HG03354 (cell line): Measurements from ENCODE around the gene HCFC1.
A peak's percentile ranks its signal among the peaks of the same experiment; 100 is the strongest.

Experiments used
- ATAC-seq: cut with Tn5 transposase; IDR thresholded peaks from one replicate; pipeline ENCODE4 v1.9.1; 2021; ENCODE audit warnings: mild to moderate bottlenecking; ENCODE audit not compliant: unreplicated experiment, poor library complexity, severe bottlenecking

Gene HCFC1

GRCh38 chrX:153971450-153972367 lies at the start of gene HCFC1:
Gene HCFC1 (minus strand): TSS chrX:153971818. CDS start chrX:153970840, 978 bp downstream.
- peak; percentile 52 for ATAC-seq

- no peak for ATAC-seq
These were observed 49.6 kb upstream of the HCFC1 start for GRCh38 chrX:154021131-154021611.

GRCh38 chrX:154020536-154021115 lies 49.0 kb upstream of the HCFC1 start:
- peak; percentile 3 for ATAC-seq

- peak; percentile 66 for ATAC-seq
These were observed 48.3 kb upstream of the HCFC1 start, which contains the start of gene IRAK1 for GRCh38 chrX:154019633-154020528. Gene IRAK1 (minus strand): TSS chrX:154019902. CDS start chrX:154019812, 90 bp downstream.

GRCh38 chrX:154019061-154019621 lies 47.5 kb upstream of the HCFC1 start:
- ATAC-seq, result peak; percentile 30

GRCh38 chrX:154018518-154019060 lies 47.0 kb upstream of the HCFC1 start:
- no peak for ATAC-seq

- no peak for ATAC-seq
These were observed 46.3 kb upstream of the HCFC1 start for GRCh38 chrX:154017766-154018517.

- ATAC-seq, result no peak
These were observed 44.9 kb upstream of the HCFC1 start for GRCh38 chrX:154016366-154017076.

- no peak for ATAC-seq
These were observed 44.1 kb upstream of the HCFC1 start for GRCh38 chrX:154015581-154016264.

- no peak for ATAC-seq
These were observed 43.1 kb upstream of the HCFC1 start for GRCh38 chrX:154014429-154015380.

- no peak for ATAC-seq
These were observed 42.2 kb upstream of the HCFC1 start for GRCh38 chrX:154013614-154014360.

- ATAC-seq, result no peak
These were observed 41.4 kb upstream of the HCFC1 start for GRCh38 chrX:154013001-154013421.

GRCh38 chrX:154012336-154012991 lies 40.8 kb upstream of the HCFC1 start:
- ATAC-seq, result no peak

- no peak for ATAC-seq
These were observed 40.0 kb upstream of the HCFC1 start for GRCh38 chrX:154011376-154012335.
